Stomach smooth muscle (tissue), 2 donors: ENCODE data around the gene VDAC1.
"Not testable (repeated sequence)": the region's sequence is repeated elsewhere in the genome, so short reads cannot be mapped to it uniquely, and the experiment has no call there.

ENCODE experiments used
- H3K27ac ChIP-seq: one replicate; pipeline ENCODE4 v1.7.0; 2013; ENCODE audit warnings: mild to moderate bottlenecking, low read length, inconsistent platforms
- H3K27me3 ChIP-seq, 2 donors: one replicate each; pipeline ENCODE4 v1.7.0; 2013; ENCODE audit warnings: low read length in 2 of 2; ENCODE audit not compliant: insufficient read depth in 2 of 2, control insufficient read depth in 1 of 2
- H3K36me3 ChIP-seq, 2 donors: one replicate each; pipeline ENCODE4 v1.7.0; 2013; ENCODE audit warnings: low read length in 2 of 2; ENCODE audit not compliant: control insufficient read depth in 2 of 2, insufficient read depth in 2 of 2
- H3K4me1 ChIP-seq: one replicate; pipeline ENCODE4 v1.7.0; 2013; ENCODE audit warnings: low read length; ENCODE audit not compliant: control insufficient read depth, insufficient read depth
- H3K4me3 ChIP-seq, 2 donors: one replicate each; pipeline ENCODE4 v1.7.0; 2013; ENCODE audit warnings: low read length in 2 of 2
- H3K9ac ChIP-seq, 2 donors: one replicate each; pipeline ENCODE4 v1.7.0; 2013; ENCODE audit warnings: low read length in 2 of 2, mild to moderate bottlenecking in 1 of 2
- H3K9me3 ChIP-seq, 2 donors: one replicate each; pipeline ENCODE4 v1.7.0; 2013; ENCODE audit warnings: low read length in 2 of 2; ENCODE audit not compliant: control insufficient read depth in 2 of 2
- donor health status: healthy.
- donor health status: Pancreatic carcinoma.

VDAC1 gene

GRCh38 chr5:133966090-133966489 lies 38.7 kb downstream of the VDAC1 start:
- H3K9me3 ChIP-seq: peaks cover 0 to 4% of the 10 kb centered on the region in 2 donors
- H3K9ac ChIP-seq: no peak overlapping the region
- no peak overlapping the region for H3K27ac ChIP-seq
- H3K36me3 ChIP-seq: peaks cover 0 to 2% of the 10 kb centered on the region in 2 donors
- H3K4me1 ChIP-seq: peaks cover 10% of the 10 kb centered on the region
- H3K27me3 ChIP-seq: no peaks in the 10 kb centered on the region
- no peak overlapping the region for H3K4me3 ChIP-seq

DNA sequence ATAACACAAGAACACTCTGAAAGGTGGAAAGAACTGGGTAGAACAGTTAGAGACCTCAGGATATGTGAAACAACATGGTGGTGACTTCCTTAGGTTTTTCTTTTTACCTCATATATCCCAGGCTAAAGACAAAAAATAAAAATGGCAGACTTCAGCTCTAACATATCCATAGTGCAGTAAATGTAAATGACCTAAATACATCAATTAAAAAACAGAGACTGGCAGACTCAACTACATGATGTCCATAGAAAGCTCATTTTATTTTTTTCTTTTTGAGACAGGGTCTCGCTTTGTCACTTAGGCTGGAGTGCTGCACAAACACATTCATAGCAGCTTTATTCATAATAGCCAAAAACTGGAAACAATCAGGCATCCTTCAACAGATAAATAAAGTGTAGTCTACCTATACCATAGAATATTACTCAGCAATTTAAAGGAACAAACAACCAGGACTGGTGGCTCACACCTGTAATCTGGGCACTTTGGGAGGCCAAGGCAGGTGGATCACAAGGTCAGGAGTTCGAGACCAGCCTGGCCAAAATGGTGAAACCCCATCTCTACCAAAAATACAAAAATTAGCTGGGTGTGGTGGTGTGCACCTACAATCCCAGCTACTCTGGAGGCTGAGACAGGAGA lies 41.2 kb downstream of the VDAC1 start:
- H3K9me3 ChIP-seq: peaks cover 0 to 4% of the 10 kb centered on the region in 2 donors
- H3K27ac ChIP-seq: no peak overlapping the region
- H3K9ac ChIP-seq: no peak overlapping the region
- H3K36me3 ChIP-seq: peaks cover 6 to 8% of the 10 kb centered on the region in 2 donors
- no peak overlapping the region for H3K4me3 ChIP-seq
- H3K4me1 ChIP-seq: peaks cover 10% of the 10 kb centered on the region
- no peaks in the 10 kb centered on the region for H3K27me3 ChIP-seq

DNA sequence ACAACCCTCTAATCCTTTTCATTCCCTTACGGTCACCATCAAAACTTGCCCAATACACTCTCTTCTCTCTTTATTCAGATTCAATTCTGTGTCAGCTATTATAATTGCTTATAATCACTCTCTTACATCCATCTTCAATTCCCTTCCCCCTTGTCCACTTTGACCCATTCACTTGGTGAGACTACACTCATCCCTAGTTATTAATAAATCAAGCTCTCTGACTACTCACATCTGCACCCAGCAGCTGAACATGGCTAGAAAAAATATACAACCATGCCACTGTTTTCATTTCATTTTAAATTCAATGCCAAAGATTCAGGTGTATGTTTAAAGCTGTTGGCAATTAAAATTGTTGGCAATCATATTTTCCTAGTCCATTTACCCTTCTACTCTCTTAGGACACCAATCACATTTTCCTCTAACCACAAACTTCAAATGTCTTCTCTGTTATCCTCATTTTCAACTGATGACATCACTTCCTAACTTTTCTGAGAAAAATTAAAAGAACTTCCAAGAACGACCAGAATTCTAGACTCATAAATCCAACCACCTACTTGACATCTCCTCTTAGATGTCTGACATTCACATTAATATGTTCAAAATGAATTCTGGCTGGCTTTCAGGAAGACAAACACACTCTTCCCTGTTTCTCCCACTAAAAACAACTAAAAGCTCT lies 41.8 kb downstream of the VDAC1 start:
- no peaks in the 10 kb centered on the region for H3K27me3 ChIP-seq
- no peak overlapping the region for H3K9ac ChIP-seq
- no peak overlapping the region for H3K4me3 ChIP-seq
- H3K36me3 ChIP-seq: peaks cover 7 to 8% of the 10 kb centered on the region in 2 donors
- peaks cover 0 to 4% of the 10 kb centered on the region in 2 donors for H3K9me3 ChIP-seq
- no peak overlapping the region for H3K27ac ChIP-seq
- peaks cover 8% of the 10 kb centered on the region for H3K4me1 ChIP-seq

DNA sequence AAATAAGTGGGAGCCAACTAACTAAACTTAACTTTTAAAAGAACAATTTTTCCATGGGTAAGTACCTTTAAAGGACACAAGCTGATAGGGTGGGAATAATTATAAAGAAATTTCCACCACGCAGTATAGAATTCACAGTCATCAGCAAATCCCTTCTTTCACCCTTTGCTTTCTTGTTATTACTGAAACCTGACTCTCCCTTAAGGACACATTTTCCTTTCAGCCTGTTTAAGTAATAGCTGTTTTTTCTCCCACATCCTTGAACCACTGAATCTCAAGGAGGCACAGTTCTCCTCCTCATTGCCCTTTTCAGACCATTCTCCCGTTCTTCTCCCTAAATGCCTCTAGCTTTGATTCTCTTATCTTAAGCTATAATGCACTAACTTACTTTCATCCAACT lies 42.6 kb downstream of the VDAC1 start:
- Histone ChIP-seq H3K9me3 (peaks cover 0 to 4% of the 10 kb centered on the region in 2 donors), H3K9ac (no peak overlapping the region), H3K27ac (no peak overlapping the region), H3K36me3 (peaks cover 11 to 14% of the 10 kb centered on the region in 2 donors), H3K4me1 (peaks cover 2% of the 10 kb centered on the region), H3K4me3 (no peak overlapping the region), H3K27me3 (no peaks in the 10 kb centered on the region)

- Histone ChIP-seq H3K4me3 (no peak overlapping the region), H3K9me3 (peaks cover 0 to 4% of the 10 kb centered on the region in 2 donors), H3K27me3 (no peaks in the 10 kb centered on the region), H3K4me1 (no peaks in the 10 kb centered on the region), H3K36me3 (peaks cover 17% of the 10 kb centered on the region in 2 donors), H3K9ac (no peak overlapping the region), H3K27ac (no peak overlapping the region)
These were observed 45.1 kb downstream of the VDAC1 start for GRCh38 chr5:133959643-133960042.

GRCh38 chr5:133957591-133957990 lies 47.2 kb downstream of the VDAC1 start:
- Histone ChIP-seq H3K4me1 (peaks cover 10% of the 10 kb centered on the region), H3K4me3 (no peak overlapping the region), H3K27ac (no peak overlapping the region), H3K9ac (no peak overlapping the region), H3K9me3 (no peaks in the 10 kb centered on the region), H3K27me3 (no peaks in the 10 kb centered on the region), H3K36me3 (peaks cover 17% of the 10 kb centered on the region in 2 donors)

DNA sequence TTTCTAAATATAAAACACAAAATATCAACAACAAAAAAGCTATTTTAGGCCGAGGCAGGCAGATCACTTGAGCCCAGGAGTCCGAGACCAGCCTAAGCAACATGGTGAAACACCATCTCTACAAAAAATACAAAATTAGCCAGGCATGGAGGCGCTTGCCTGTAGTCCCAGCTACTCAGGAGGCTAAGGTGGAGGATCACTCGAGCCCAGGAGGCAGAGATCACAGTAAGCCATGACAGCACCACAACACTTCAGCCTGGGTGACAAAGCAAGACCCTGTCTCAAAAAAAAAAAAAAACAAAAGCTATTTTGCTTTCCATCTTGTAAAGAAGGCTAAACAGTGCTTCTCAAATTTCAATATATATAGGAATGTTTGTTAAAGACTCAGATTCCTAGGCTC lies 47.7 kb downstream of the VDAC1 start:
- no peak overlapping the region for H3K27ac ChIP-seq
- no peaks in the 10 kb centered on the region for H3K9me3 ChIP-seq
- H3K4me1 ChIP-seq: peaks cover 12% of the 10 kb centered on the region
- no peak overlapping the region for H3K4me3 ChIP-seq
- H3K9ac ChIP-seq: no peak overlapping the region
- no peaks in the 10 kb centered on the region for H3K27me3 ChIP-seq
- peaks cover 17% of the 10 kb centered on the region in 2 donors for H3K36me3 ChIP-seq

DNA sequence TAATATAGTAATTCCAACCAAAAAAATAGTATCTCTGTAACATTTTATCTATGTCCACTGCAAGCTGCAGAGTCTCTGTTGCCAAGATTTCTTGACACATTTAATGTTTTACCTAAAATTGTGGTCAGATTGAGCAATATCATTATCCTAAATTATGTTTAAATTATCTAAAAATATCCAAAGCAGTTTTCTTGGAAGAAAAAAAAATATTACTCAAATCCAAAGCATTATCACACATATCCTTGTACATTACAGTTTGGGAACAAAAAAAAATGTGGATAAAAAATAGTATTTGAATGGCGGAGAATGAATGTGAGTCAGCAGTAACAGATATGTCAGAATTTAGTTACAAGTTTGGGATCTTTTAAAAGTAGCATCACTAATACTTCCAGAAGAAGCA lies 48.6 kb downstream of the VDAC1 start:
- not testable (repeated sequence) for H3K9ac ChIP-seq, H3K27ac ChIP-seq, H3K4me3 ChIP-seq, H3K9me3 ChIP-seq, H3K27me3 ChIP-seq
- H3K4me1 ChIP-seq: peaks cover 16% of the 10 kb centered on the region
- H3K36me3 ChIP-seq: peaks cover 17% of the 10 kb centered on the region in 2 donors

DNA sequence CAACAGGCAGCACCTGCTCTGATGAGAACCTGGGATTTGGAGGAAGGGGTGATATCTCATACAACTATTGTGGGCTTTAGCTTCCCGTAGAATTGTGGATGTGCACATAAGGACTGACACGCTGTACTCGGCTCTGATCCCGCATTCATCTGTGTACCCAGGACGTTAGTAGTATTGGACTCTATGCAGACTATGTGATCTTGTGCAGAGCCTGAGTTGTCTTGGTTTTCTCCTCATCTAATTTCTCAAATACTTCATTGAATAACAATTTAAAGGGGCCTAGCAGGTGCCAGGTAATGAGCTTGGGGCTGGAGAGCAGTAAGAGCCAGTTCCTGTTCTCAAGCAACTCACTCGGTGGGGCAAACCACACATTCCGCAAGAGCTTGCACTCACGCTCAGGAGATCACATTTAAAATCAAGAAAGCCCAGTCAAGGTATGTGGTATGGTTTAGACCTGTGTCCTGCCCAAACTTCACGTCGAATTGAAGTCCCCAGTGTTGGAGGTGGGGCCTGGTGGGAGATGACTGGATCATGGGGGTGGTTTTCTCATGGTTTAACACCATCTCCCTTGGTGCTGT lies 51.1 kb downstream of the VDAC1 start:
- no peak overlapping the region for H3K9ac ChIP-seq
- peak overlapping the region in 1 of 2 donors; percentile 29 for H3K4me3 ChIP-seq
- peaks cover 11% of the 10 kb centered on the region in 2 donors for H3K36me3 ChIP-seq
- H3K27ac ChIP-seq: peak overlapping the region; percentile 62
- H3K9me3 ChIP-seq: no peaks in the 10 kb centered on the region
- H3K27me3 ChIP-seq: no peaks in the 10 kb centered on the region
- H3K4me1 ChIP-seq: peaks cover 16% of the 10 kb centered on the region

DNA sequence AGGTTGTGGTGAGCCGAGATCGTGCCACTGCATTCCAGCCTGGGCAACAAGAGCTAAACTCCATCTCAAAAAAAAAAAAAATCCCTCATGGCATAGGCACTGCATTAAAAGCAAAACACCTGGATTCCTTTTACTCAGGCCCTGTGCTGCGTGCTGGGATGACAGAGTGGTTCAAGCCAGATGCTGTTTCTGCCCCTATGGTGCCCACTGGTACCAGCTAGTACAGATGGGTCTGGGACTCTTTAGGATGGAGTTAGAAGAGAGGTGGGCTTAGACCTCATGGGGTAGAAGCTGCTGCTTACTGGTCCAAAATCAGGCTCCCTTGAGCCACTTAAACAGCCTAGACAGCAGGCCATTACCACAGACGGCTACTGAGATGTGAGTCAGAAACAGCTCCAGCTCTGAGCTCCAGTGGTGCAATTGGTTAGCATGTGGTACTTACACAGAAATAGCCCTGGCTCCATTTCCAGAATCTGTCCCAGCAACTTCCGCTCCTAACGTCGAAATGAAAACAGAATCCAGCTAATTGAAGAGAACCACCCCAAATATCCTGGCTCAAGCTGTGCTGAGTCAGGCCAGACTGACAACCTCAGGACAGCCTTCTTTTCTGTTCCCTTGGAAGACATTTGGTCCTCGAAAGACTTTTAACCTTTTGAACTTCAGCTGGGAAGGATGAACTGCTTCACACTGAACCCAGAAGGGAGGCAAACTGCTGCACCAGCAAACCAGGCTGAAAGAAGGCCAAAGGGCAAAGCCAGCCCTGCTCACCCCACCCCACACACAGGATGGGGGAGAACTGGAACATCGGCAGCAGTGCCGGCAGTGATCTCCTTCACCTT lies 51.8 kb downstream of the VDAC1 start:
- peak overlapping the region; percentile 62 for H3K27ac ChIP-seq
- H3K9ac ChIP-seq: peak overlapping the region in 1 of 2 donors; percentile 21
- no peaks in the 10 kb centered on the region for H3K9me3 ChIP-seq
- peaks cover 17% of the 10 kb centered on the region for H3K4me1 ChIP-seq
- H3K36me3 ChIP-seq: peaks cover 10 to 11% of the 10 kb centered on the region in 2 donors
- no peaks in the 10 kb centered on the region for H3K27me3 ChIP-seq
- H3K4me3 ChIP-seq: peak overlapping the region in 1 of 2 donors; percentile 29
